GM10847 (cell line): Measurements from ENCODE around the gene CASTOR1.
A peak's percentile ranks its signal among the peaks of the same experiment; 100 is the strongest.

Experiments used
- POLR2A ChIP-seq: IDR thresholded peaks from 2 replicates; pipeline ENCODE4 v1.6.1; 2011; ENCODE audit not compliant: insufficient read length; ENCODE audit errors: extremely low read depth

The CASTOR1 gene

DNA sequence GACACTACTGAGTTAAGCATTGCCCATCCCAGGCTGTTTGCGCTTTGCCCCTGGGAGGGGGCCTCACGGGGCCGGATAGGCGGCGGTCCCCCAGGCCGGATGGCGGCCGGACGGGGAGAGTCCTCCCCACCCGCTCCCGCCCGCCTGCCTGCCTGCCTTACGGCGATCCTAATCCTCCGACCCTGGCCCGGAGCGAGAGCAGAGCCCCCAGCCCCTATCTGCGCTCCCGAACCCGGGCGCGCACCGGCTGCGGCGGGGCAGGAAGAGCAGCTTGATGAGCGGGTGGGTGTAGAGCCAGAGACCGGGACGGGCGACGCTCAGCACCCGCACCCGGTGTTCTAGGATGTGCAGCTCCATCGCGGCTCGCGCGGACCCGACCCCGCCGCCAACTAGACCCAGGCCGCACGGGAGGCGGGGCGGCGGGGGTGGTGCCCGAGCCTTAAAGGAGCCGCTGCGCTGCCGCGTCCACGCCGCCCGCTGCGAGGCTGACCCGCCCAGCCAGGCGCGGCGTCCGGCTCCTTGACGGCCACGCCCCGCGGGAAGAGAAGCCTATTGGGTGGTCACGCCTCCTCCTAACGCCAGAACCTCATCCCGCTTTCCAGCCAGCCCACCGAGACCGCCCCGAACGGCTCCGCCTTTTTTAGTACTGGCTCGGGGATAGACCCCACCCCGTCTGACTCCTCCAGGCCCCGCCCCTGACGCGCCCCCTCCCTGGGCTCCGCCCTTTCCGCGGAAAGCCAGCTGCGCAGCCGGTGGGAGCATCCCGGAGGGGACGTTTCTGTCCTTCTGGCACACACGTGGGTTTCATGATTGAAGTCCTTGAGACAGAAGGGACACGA, at the start of gene CASTOR1:
TSS of gene CASTOR1 (minus strand) at position 365 of the 839 bp plus-strand sequence. CDS start at position 357, 8 bp downstream.
- no peak for TF ChIP-seq POLR2A

GRCh38 chr22:30338802-30339201, 49.5 kb upstream of the CASTOR1 start:
- TF ChIP-seq POLR2A, result no peak

GRCh38 chr22:30337461-30337778, 48.1 kb upstream of the CASTOR1 start:
- no peak for TF ChIP-seq POLR2A

- no peak for TF ChIP-seq POLR2A
Observed at GRCh38 chr22:30336752-30337460, 47.6 kb upstream of the CASTOR1 start.

DNA sequence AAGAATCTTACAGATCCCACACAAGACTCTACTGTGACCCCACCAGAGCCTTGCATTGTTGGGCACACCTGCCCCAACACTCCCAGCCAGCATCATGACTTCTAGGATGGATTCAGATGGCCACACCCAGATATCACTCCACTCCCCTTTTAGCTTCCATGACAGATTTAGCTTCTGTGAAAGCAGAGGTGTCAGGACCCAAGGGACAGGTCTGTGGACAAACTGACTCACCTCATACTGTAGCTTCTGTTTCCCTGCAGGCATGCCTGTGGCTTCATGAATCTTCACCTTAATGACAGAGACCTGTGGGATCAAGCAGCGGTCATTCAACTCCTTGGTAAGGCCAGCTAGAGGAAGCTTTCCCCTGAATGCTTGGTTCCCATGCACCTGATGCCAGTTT, 45.9 kb upstream of the CASTOR1 start:
- TF ChIP-seq POLR2A, result no peak

DNA sequence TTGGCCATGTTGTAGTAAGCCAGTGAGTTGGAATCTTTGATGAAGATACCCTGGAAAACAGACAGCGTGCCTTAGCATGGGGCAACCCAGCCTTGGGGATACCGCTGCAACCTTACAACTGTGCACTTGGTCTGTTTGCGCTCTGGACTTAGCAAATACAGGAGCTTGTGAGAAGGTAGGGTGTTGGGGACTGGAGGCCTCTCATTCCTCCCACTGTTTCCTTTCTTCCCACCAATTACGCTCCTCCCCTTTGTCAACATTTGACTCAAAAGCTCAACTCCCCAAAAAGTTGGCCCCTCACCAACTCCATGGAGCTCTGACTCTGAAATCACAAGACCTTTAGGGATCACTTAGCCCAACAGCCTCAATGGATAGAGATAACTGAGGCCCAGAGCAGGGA, 45.3 kb upstream of the CASTOR1 start:
- no peak for TF ChIP-seq POLR2A

DNA sequence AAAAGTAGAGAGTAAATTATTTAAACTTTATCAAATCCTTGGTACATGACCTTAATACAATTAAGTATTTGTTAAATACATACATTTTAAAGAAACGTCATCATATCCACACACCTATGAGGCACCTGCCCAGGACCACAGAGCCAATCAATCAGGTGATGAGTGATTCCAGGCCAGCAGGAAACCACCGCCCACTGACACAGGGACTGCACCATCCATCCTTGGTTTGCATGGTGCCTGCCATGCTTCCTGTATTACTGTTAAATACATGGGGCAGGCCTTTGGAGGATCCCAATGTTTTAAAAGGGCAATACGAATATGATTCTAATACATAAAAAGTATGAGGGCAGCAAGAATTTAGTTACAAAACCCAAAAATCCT, 44.4 kb upstream of the CASTOR1 start:
- no peak for TF ChIP-seq POLR2A

DNA sequence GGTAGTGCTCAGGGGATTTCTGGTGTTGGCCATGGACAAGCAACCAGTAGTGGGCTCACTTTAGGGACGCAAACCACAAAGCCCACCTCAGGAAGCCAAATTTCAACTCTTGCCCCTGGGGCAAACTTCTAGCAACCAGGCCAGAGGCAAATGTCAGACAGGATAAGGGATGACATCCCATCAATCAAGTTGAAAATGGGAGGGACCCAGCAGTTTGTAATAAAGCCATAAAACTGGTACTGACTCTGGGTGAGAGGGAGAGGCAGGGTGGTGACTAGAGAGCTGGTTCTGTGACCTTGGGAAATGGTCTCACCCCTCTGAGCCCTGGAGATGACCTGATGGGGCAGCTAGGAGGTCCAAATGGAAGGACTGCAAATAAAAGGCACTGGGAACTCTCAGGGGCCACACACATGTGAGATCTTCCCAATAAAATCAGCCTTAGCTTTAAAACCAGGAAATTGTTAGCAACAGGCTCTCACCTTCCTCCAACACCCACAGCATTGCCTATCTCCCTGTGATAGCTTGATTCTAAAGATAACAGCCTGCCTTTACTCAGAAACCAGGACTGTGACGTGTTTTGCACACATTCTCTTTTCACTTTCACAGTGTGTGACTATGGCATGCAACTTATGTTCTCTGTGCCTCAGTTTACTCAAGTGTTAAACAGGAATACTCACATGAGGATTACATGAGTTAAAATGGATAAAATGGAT, 43.8 kb upstream of the CASTOR1 start:
- TF ChIP-seq POLR2A, result no peak

GRCh38 chr22:30332551-30332950, 43.2 kb upstream of the CASTOR1 start:
- no peak for TF ChIP-seq POLR2A

GRCh38 chr22:30328466-30329049, 39.3 kb upstream of the CASTOR1 start:
- TF ChIP-seq POLR2A, result no peak

DNA sequence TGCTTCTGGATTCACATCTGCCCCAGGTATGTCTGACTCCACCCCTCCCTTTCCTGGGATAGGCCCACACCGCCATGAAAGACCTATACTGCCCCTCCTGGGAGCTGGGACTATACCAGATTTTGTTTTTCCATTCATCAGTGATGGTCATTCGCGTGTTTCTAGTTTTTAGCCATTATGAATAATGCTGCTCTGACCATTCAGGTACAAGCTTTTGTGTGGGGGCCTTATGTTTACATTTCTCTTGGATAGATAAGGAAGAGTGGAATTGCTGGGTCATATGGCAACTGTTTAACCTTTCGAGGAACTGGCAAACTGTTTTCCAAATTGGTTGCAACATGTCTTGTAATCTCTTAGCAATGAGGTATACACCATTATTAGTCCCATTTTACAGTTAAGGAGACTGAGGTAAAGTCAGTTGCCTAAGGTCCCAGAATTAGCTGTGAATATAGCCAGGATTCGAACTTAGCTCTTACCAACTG, 38.6 kb upstream of the CASTOR1 start:
- no peak for TF ChIP-seq POLR2A

GRCh38 chr22:30326706-30327362, 37.5 kb upstream of the CASTOR1 start, which contains the start of gene TBC1D10A:
TSS of gene TBC1D10A (minus strand) at chr22:30326941. CDS start at chr22:30326881, 60 bp downstream.
- peak; percentile 74 for TF ChIP-seq POLR2A

- TF ChIP-seq POLR2A, result no peak
Observed at GRCh38 chr22:30326255-30326705, 37.0 kb upstream of the CASTOR1 start.

DNA sequence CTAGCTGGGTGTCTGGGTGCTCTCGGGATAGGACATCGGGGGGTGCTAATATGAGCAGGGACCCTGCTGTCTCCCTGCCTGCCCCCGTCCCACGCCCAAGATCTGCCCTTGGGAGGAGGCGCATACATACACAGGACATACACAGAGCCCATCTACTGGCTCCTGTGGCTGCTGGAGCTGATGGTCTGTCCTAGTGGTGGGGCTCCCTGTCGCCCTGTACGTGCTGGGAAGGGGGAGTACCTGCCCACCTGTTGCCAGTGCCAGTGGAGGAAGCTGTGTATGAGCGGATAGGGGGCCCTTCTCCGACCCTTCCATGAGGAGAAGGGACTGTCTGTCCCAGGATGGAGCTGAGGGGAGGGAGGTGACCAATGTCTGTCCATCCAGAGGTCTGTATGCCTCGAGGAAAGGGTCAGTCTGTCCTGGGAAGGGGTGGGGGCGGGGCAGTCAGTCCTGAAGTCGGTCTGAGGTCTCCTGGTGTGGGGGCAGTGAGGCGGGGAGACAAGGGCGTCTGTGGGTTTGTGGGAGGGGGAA, 36.5 kb upstream of the CASTOR1 start:
- no peak for TF ChIP-seq POLR2A
